Calu3 (cell line): ENCODE measurements around the gene ARRDC4. TPM values are rescaled to one million over a fixed set of nuclear protein-coding genes. Genes with fewer than 3 reads are reported as not detected.

Experiments used
- BruUV-seq: library from RNA; stranded (reverse); fragments of 400-500 nt; replicated peaks from 2 replicates; lab custom pipeline; 2021; lab: Mats Ljungman, UMichigan
- CTCF ChIA-PET: fragments of 300-600 bp; sonication (Branson Sonifier 250); formaldehyde crosslinking; loops from one replicate; lab custom pipeline; 2022; ENCODE audit warnings: antibody characterized with exemption; lab: Charles Lee
- DNase-seq: peaks from one replicate; pipeline ENCODE4 v3.0.0; 2022
- H3K27ac Mint-ChIP-seq: one replicate; pipeline ENCODE4 v1.8.0; 2022; ENCODE audit warnings: mixed read lengths; ENCODE audit not compliant: unreplicated experiment
- H3K27me3 Mint-ChIP-seq: one replicate; pipeline ENCODE4 v1.8.0; 2022; ENCODE audit warnings: mixed read lengths; ENCODE audit not compliant: unreplicated experiment
- H3K36me3 Mint-ChIP-seq: one replicate; pipeline ENCODE4 v1.8.0; 2022; ENCODE audit warnings: mild to moderate bottlenecking, moderate library complexity, mixed read lengths; ENCODE audit not compliant: insufficient read depth, unreplicated experiment
- H3K4me1 Mint-ChIP-seq: one replicate; pipeline ENCODE4 v1.8.0; 2022; ENCODE audit warnings: mild to moderate bottlenecking, low read depth, mixed read lengths; ENCODE audit not compliant: unreplicated experiment
- H3K4me3 Mint-ChIP-seq: one replicate; pipeline ENCODE4 v1.8.0; 2022; ENCODE audit warnings: mild to moderate bottlenecking, low read depth, moderate library complexity, mixed read lengths; ENCODE audit not compliant: unreplicated experiment
- H3K9me3 Mint-ChIP-seq: one replicate; pipeline ENCODE4 v1.8.0; 2022; ENCODE audit warnings: low read depth, mixed read lengths; ENCODE audit not compliant: unreplicated experiment
- intact Hi-C: fragments of 100-400 bp; cut with micrococcal nuclease; formaldehyde crosslinking; loops from one replicate; pipeline ENCODE4 v1.10.0; 2022; ENCODE audit not compliant: unreplicated experiment
- total RNA-seq: library from RNA; stranded (reverse); gene quantifications from 2 replicates; pipeline ENCODE4 v1.2.3, GENCODE V29; 2022
- TF ChIP-seq, protein P1 (sequence below): fragments of 200-600 bp; IDR thresholded peaks from one replicate; pipeline ENCODE4 v1.8.0; 2022; ENCODE audit warnings: antibody characterized with exemption; ENCODE audit not compliant: unreplicated experiment

The ARRDC4 gene
- total RNA-seq, 1 experiment from 2014 or later, result 3.0 TPM

DNA sequence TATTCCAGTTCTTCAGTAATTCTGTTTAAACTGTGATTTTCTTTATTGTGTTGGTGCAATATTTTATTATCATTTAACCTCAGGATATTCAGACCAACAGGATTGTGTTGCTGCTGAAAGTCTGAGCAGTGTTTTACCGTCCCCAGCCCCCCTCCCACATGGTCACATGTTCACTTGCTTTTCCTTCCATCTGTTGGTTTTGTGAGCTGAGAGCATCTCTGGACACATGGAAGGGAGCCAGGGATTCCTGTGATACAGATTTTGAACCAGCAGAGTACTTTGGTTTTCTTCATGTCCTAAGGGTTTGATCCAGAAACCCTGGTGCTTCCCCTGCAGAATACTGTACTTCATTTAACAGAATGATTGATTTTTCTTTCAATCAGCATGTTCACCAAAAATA lies 11.9 kb downstream of the ARRDC4 start:
- no peaks in the 10 kb centered on the region for H3K36me3 Mint-ChIP-seq
- no peaks in the 10 kb centered on the region for H3K27me3 Mint-ChIP-seq
- TF ChIP-seq, protein P1, sequence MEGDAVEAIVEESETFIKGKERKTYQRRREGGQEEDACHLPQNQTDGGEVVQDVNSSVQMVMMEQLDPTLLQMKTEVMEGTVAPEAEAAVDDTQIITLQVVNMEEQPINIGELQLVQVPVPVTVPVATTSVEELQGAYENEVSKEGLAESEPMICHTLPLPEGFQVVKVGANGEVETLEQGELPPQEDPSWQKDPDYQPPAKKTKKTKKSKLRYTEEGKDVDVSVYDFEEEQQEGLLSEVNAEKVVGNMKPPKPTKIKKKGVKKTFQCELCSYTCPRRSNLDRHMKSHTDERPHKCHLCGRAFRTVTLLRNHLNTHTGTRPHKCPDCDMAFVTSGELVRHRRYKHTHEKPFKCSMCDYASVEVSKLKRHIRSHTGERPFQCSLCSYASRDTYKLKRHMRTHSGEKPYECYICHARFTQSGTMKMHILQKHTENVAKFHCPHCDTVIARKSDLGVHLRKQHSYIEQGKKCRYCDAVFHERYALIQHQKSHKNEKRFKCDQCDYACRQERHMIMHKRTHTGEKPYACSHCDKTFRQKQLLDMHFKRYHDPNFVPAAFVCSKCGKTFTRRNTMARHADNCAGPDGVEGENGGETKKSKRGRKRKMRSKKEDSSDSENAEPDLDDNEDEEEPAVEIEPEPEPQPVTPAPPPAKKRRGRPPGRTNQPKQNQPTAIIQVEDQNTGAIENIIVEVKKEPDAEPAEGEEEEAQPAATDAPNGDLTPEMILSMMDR, result no peak
- no peak overlapping the region for H3K27ac Mint-ChIP-seq
- no peak for DNase-seq
- no TSS peak for BruUV-seq
- peaks cover 8% of the 10 kb centered on the region for H3K4me1 Mint-ChIP-seq
- CTCF ChIA-PET, result no interaction called here
- intact Hi-C loops, result no loop called here
- no peak overlapping the region for H3K4me3 Mint-ChIP-seq
- no peaks in the 10 kb centered on the region for H3K9me3 Mint-ChIP-seq

DNA sequence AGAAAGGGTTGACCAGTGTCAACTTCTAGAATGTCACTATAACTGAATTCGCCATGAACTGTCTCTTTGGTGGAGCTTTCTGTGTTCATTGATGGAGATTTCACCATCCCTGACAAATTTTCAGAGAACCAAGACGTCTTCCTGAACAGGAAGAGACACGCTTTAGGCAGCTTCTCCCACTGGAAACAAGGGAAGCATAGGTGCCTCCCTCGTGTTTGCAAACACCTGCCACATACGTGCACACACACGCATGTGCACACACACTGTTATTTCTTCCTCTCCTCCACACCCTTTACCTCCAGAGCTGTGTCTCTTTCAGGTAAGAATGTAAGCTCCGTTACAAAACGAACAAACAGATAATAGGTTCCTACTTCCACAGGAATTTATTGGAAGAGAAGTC lies 15.6 kb downstream of the ARRDC4 start:
- peaks cover 16% of the 10 kb centered on the region for H3K4me1 Mint-ChIP-seq
- CTCF ChIA-PET, result interaction anchor here (2.4 kb wide), 1 partner anchor 20 kb away, joined by 7 read pairs; no protein-coding TSS in a partner anchor
- H3K9me3 Mint-ChIP-seq, result no peaks in the 10 kb centered on the region
- no peak for DNase-seq
- H3K36me3 Mint-ChIP-seq, result no peaks in the 10 kb centered on the region
- BruUV-seq, result no TSS peak
- no peak overlapping the region for H3K27ac Mint-ChIP-seq
- no peaks in the 10 kb centered on the region for H3K27me3 Mint-ChIP-seq
- intact Hi-C loops, result no loop called here
- TF ChIP-seq, protein P1, result no peak
- H3K4me3 Mint-ChIP-seq, result no peak overlapping the region

- BruUV-seq, result no TSS peak
- DNase-seq, result no peak
- Mint-ChIP-seq H3K36me3 (no peaks in the 10 kb centered on the region), H3K27me3 (no peaks in the 10 kb centered on the region), H3K4me1 (peaks cover 16% of the 10 kb centered on the region), H3K4me3 (no peak overlapping the region), H3K27ac (no peak overlapping the region), H3K9me3 (no peaks in the 10 kb centered on the region)
- intact Hi-C loops, result no loop called here
- CTCF ChIA-PET, result interaction anchor here (1.0 to 2.4 kb wide), 4 partner anchors 10 to 63 kb away, joined by 3 to 7 read pairs (median 6); no protein-coding TSS in a partner anchor
- TF ChIP-seq, protein P1, result no peak
Observed at GRCh38 chr15:97976766-97977503, 16.4 kb downstream of the ARRDC4 start.

- TF ChIP-seq, protein P1, result no peak
- no TSS peak for BruUV-seq
- DNase-seq, result no peak
- Mint-ChIP-seq H3K27me3 (no peaks in the 10 kb centered on the region), H3K4me1 (peaks cover 16% of the 10 kb centered on the region), H3K27ac (no peak overlapping the region), H3K9me3 (no peaks in the 10 kb centered on the region), H3K36me3 (no peaks in the 10 kb centered on the region), H3K4me3 (no peak overlapping the region)
- intact Hi-C loops, result no loop called here
- CTCF ChIA-PET, result interaction anchor here (0.5 to 2.4 kb wide), 6 partner anchors 10 to 75 kb away, joined by 3 to 7 read pairs (median 5); no protein-coding TSS in a partner anchor
Observed at GRCh38 chr15:97977734-97978133, 17.2 kb downstream of the ARRDC4 start.
